ENCODE results near the gene C18orf54. TPM values are rescaled to one million over a fixed set of nuclear protein-coding genes. Genes with fewer than 3 reads are reported as not detected.

Gene C18orf54
- 9.2 TPM for total RNA-seq

GRCh38 chr18:54357660-54358494, at the start of gene C18orf54, which contains the start of gene STARD6:
Gene C18orf54 (plus strand): TSS chr18:54357906. CDS start chr18:54360573, 2,667 bp downstream.
Gene STARD6 (minus strand): TSS chr18:54357858. CDS start chr18:54354573, 3,285 bp downstream.

Small RNAs within 50 kb of the gene (small RNA-seq; reads per million reads assigned to genes)
- gene SNRPGP2: not detected

Other genes starting within 250 kb of the C18orf54 start
- 28.1 TPM for gene MBD2, start 133.2 kb upstream of the C18orf54 start, total RNA-seq
- 78.4 TPM for gene POLI, start 88.4 kb upstream of the C18orf54 start, total RNA-seq
- not detected for gene STARD6, start within 50 bp of the C18orf54 start, total RNA-seq
- not detected for gene DYNAP, start 233.3 kb downstream of the C18orf54 start, total RNA-seq

Measured in diencephalon (tissue), 1 donor.